Activated naive CD8-positive, alpha-beta T cell treated with anti-CD3 and anti-CD28 coated beads, Interleukin-2, amount 50 U/mL, for 16 hours (primary cell): ENCODE data around the gene SNX32.
A peak's percentile ranks its signal among the peaks of the same experiment; 100 is the strongest.

Source experiments
- DNase-seq: peaks from one replicate; pipeline ENCODE4 v3.0.0-alpha.2; 2020; ENCODE audit warnings: low read depth, low spot score

The SNX32 gene

GRCh38 chr11:65833297-65834030 lies at the start of gene SNX32:
Gene SNX32, plus strand, starts transcription at chr11:65833963. Its CDS starts 103 bp downstream, at chr11:65834066.
- DNase-seq: peak; percentile 93

GRCh38 chr11:65785319-65786007 lies 48.3 kb upstream of the SNX32 start:
- no peak for DNase-seq

GRCh38 chr11:65786008-65786785 lies 47.6 kb upstream of the SNX32 start:
- no peak for DNase-seq

- DNase-seq: no peak
These were observed 46.8 kb upstream of the SNX32 start, which contains the start of gene OVOL1 for GRCh38 chr11:65786786-65787636. Gene OVOL1, plus strand, starts transcription at chr11:65787063. Its CDS starts 311 bp downstream, at chr11:65787374.

- DNase-seq: no peak
These were observed 45.8 kb upstream of the SNX32 start for GRCh38 chr11:65787649-65788622.

GRCh38 chr11:65788821-65789220 lies 44.9 kb upstream of the SNX32 start:
- DNase-seq: no peak

GRCh38 chr11:65789230-65790103 lies 44.3 kb upstream of the SNX32 start:
- no peak for DNase-seq

GRCh38 chr11:65790104-65790901 lies 43.5 kb upstream of the SNX32 start:
- DNase-seq: no peak

- DNase-seq: no peak
These were observed 42.7 kb upstream of the SNX32 start for GRCh38 chr11:65790902-65791650.

GRCh38 chr11:65791719-65792213 lies 42.0 kb upstream of the SNX32 start:
- DNase-seq: no peak

- no peak for DNase-seq
These were observed 41.3 kb upstream of the SNX32 start for GRCh38 chr11:65792456-65792855.

GRCh38 chr11:65793144-65793581 lies 40.6 kb upstream of the SNX32 start:
- no peak for DNase-seq

- no peak for DNase-seq
These were observed 40.0 kb upstream of the SNX32 start for GRCh38 chr11:65793625-65794400.

- DNase-seq: no peak
These were observed 38.9 kb upstream of the SNX32 start for GRCh38 chr11:65794570-65795510.
